Activated naive CD8-positive, alpha-beta T cell treated with anti-CD3 and anti-CD28 coated beads for 36 hours (primary cell): ENCODE data around the gene PRSS57. TPM values are rescaled to one million over a fixed set of nuclear protein-coding genes. Genes with fewer than 3 reads are reported as not detected.
"Not testable (repeated sequence)": the region's sequence is repeated elsewhere in the genome, so short reads cannot be mapped to it uniquely, and the experiment has no call there.

ENCODE experiments used
- DNase-seq: peaks from one replicate; pipeline ENCODE4 v3.0.0; 2021
- H3K27ac Mint-ChIP-seq: one replicate; pipeline ENCODE4 v1.8.0; 2022; ENCODE audit warnings: mild to moderate bottlenecking, moderate library complexity, mixed read lengths
- H3K27me3 Mint-ChIP-seq: one replicate; pipeline ENCODE4 v1.8.0; 2022; ENCODE audit warnings: mild to moderate bottlenecking, mixed read lengths
- H3K36me3 Mint-ChIP-seq: one replicate; pipeline ENCODE4 v1.8.0; 2021; ENCODE audit warnings: mild to moderate bottlenecking, mixed read lengths
- H3K4me1 Mint-ChIP-seq: one replicate; pipeline ENCODE4 v1.8.0; 2021; ENCODE audit warnings: mixed read lengths
- H3K4me3 Mint-ChIP-seq: one replicate; pipeline ENCODE4 v1.8.0; 2022; ENCODE audit warnings: mild to moderate bottlenecking, moderate library complexity, mixed read lengths
- H3K9me3 Mint-ChIP-seq: one replicate; pipeline ENCODE4 v1.8.0; 2022; ENCODE audit warnings: mixed read lengths
- total RNA-seq, 2 experiments: library from RNA; stranded (reverse); gene quantifications; one replicate each; pipeline ENCODE4 v1.2.3, GENCODE V29; 2021

Gene PRSS57
- total RNA-seq = not detected

DNA sequence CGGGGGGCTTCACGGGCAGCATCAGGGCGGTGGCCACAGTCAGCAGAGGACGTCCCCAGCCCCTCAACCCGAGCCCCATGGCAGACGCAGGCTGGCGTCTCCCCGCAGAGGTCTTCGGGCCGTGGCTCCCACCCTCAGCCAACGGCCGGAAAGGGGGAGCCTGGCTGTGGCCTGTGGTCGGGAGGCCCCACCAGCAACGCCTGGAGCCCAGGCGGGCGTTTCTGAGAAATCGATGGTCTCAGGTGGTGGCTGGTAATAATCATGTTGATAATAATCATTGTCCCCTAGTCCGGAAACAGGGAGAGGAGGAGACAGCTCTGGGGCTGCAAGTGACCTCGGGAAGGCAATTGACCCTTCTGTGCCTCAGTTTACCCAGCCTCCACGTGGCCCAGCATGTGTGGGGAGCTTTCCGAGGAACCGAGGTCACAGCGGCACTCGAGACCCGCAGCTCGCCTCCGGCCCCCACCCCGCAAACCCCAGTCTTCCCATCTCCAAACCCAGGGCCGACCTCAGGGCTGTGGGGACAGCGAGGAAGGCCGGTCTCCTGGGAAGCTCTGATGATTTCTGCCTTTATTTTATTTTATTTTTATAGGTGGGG is at the start of gene PRSS57:
TSS of gene PRSS57 (minus strand) at position 101 of the 598 bp plus-strand sequence. CDS start at position 79, 22 bp downstream.
- Mint-ChIP-seq H3K9me3 (no peaks in the 10 kb centered on the region), H3K27ac (no peak within 1 kb of the TSS), H3K4me3 (no peak within 1 kb of the TSS), H3K4me1 (peaks cover 2% of the 10 kb centered on the region), H3K36me3 (no peaks in the 10 kb centered on the region), H3K27me3 (peaks cover 46% of the 10 kb centered on the region)
- DNase-seq = no peak

DNA sequence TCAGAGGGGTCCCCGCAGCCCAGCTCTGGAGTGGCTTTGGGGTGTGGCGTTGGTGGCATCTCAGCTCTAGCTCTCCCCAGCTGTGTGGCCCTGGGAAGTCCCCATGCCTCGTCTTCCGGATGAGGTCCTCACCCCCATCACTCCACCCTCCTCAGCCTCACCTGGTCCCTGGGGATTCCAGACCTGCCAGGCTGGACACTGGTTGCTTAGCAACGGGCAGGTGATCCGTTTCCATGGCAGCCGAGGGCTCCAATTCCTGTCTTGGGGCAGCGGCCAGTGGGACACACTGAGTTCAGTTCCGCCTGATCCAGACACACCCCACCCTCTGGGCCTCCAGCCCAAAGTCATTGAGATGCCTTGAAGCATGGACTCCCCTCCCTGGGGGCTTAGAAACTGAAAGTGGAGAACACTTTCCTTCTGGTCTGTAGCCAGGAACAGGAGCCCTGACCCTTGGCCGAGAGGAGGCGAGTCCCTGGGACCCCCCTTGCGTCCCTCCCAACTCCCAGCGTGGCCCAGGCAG is 48.0 kb upstream of the PRSS57 start:
- Mint-ChIP-seq H3K27ac (no peak overlapping the region), H3K36me3 (no peaks in the 10 kb centered on the region), H3K27me3 (no peaks in the 10 kb centered on the region), H3K4me3 (no peak overlapping the region), H3K4me1 (no peaks in the 10 kb centered on the region), H3K9me3 (peaks cover 3% of the 10 kb centered on the region)
- DNase-seq = no peak

- no peak overlapping the region for H3K27ac Mint-ChIP-seq
- DNase-seq = no peak
- no peak overlapping the region for H3K4me3 Mint-ChIP-seq
- peaks cover 3% of the 10 kb centered on the region for H3K9me3 Mint-ChIP-seq
- H3K27me3 Mint-ChIP-seq = no peaks in the 10 kb centered on the region
- H3K4me1 Mint-ChIP-seq = no peaks in the 10 kb centered on the region
- no peaks in the 10 kb centered on the region for H3K36me3 Mint-ChIP-seq
Observed at GRCh38 chr19:742540-743075, 47.4 kb upstream of the PRSS57 start.

DNA sequence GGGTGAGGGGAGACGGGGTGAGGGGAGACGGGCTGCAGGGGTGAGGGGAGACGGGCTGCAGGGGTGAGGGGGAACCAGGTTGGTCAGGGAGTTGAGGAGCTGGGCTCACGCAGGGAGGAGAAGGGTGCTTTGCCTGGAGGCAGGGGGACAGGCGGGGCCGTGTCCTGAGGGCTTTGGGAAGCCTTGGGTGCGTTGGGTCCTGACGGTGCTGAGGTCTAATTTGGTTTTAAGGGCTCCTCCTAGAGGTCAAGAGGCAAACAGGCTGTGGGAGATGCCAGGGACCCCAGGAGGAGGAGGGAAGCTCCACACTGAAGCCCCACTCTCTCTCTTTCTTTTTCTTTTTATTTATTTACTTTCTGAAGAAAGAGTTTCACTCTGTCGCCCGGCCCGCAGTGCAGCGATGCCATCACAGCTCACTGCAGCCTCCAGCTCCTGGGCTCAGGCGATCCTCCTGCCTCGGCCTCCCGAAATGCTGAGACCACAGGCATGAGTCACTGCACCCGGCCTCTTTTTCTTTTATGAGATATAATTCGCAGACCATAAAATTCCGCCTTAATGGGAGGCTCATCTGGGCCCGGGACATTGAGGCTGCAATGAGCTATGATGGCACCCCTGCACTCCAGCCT is 46.4 kb upstream of the PRSS57 start:
- DNase-seq = no peak
- Mint-ChIP-seq H3K27me3 (peaks cover 4% of the 10 kb centered on the region), H3K36me3 (no peaks in the 10 kb centered on the region), H3K27ac (no peak overlapping the region), H3K9me3 (peaks cover 3% of the 10 kb centered on the region), H3K4me3 (no peak overlapping the region), H3K4me1 (no peaks in the 10 kb centered on the region)

GRCh38 chr19:740816-741505 is 45.7 kb upstream of the PRSS57 start:
- H3K27me3 Mint-ChIP-seq, H3K36me3 Mint-ChIP-seq, H3K4me3 Mint-ChIP-seq, H3K27ac Mint-ChIP-seq, H3K4me1 Mint-ChIP-seq, H3K9me3 Mint-ChIP-seq, DNase-seq: not testable (repeated sequence)

GRCh38 chr19:739998-740715 is 44.9 kb upstream of the PRSS57 start:
- DNase-seq = no peak
- peaks cover 4% of the 10 kb centered on the region for H3K27me3 Mint-ChIP-seq
- H3K4me3 Mint-ChIP-seq = no peak overlapping the region
- no peaks in the 10 kb centered on the region for H3K36me3 Mint-ChIP-seq
- H3K9me3 Mint-ChIP-seq = peaks cover 3% of the 10 kb centered on the region
- H3K27ac Mint-ChIP-seq = no peak overlapping the region
- no peaks in the 10 kb centered on the region for H3K4me1 Mint-ChIP-seq

DNA sequence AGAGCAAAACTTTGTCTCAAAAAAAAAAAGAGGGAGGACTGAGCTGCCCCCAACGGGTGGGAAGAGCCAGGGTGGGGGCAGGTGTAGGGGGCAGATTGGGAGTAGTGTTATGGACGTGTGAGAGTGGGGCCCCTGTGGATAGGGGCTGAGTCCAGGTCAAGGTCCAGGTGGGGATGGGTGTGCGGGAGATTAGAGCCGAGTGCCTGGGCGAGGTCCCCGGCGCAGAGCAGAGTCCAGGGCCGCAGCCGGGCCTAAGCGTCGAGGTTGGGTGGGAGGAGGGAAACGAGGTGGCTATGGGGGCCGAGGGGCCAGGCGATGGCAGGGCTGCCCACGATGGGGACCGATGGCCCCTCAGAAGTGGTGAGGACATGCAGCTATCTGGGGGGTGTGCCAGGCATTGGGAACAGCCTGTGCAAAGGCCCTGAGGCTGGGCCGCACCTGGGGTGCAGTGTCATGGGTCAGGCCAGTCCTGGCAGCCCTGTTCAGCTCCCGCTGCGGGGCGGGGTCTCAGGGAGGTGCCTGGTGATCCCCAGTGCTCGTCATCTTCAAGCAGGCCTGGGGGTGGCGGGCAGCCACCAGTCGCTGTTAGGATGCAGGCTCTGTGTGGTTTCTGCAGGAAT is 43.4 kb upstream of the PRSS57 start:
- Mint-ChIP-seq H3K27ac (no peak overlapping the region), H3K4me1 (peaks cover 4% of the 10 kb centered on the region), H3K36me3 (no peaks in the 10 kb centered on the region), H3K9me3 (peaks cover 1% of the 10 kb centered on the region), H3K4me3 (no peak overlapping the region), H3K27me3 (peaks cover 9% of the 10 kb centered on the region)
- no peak for DNase-seq

GRCh38 chr19:737591-738093 is 42.4 kb upstream of the PRSS57 start:
- Mint-ChIP-seq H3K4me1 (peaks cover 4% of the 10 kb centered on the region), H3K4me3 (no peak overlapping the region), H3K9me3 (no peaks in the 10 kb centered on the region), H3K27ac (no peak overlapping the region), H3K27me3 (peaks cover 9% of the 10 kb centered on the region), H3K36me3 (no peaks in the 10 kb centered on the region)
- peak; percentile 62 for DNase-seq

DNA sequence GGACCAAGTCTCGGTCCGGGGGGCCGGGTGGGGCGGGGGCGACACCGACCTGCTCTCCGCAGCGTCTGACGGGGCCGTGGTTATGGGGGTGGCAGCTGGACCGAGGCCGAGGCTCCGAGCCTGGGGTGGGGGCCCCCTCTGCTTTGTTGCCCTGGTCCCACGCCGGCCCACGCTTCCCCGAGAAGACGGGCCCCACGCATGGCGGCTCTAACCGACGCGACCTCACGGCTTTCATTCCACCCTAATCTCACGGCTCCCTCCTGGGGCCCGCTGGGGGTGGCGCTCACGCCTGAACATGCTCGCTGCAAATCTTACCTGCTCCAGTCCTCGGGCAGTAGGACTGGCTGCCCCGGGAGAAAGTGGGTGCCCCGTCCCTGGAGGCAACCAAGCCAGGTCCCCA is 40.9 kb upstream of the PRSS57 start:
- no peak for DNase-seq
- no peaks in the 10 kb centered on the region for H3K36me3 Mint-ChIP-seq
- no peak overlapping the region for H3K4me3 Mint-ChIP-seq
- no peak overlapping the region for H3K27ac Mint-ChIP-seq
- H3K4me1 Mint-ChIP-seq = peaks cover 6% of the 10 kb centered on the region
- H3K9me3 Mint-ChIP-seq = no peaks in the 10 kb centered on the region
- peaks cover 9% of the 10 kb centered on the region for H3K27me3 Mint-ChIP-seq

DNA sequence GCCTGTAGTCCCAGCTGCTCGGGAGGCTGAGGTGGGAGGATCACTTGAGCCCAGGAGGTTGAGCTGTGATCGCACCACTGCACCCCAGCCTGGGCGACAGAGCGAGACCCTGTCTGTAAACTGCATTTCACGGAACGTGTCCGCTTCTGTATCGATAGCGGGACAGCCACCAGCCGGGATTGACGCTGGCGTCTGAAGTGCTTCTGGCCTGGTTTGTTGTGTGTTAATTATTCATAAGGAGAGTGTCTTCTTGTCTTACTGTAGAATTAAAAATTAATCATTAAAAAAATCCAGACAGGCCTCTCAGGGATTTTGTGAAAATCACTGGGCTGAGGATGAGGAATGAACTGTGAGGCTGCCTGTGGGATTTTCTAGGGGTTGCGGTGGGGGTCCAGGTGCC is 39.5 kb upstream of the PRSS57 start:
- Mint-ChIP-seq H3K4me1 (peaks cover 6% of the 10 kb centered on the region), H3K36me3 (no peaks in the 10 kb centered on the region), H3K9me3 (no peaks in the 10 kb centered on the region), H3K27me3 (peaks cover 9% of the 10 kb centered on the region), H3K27ac (no peak overlapping the region), H3K4me3 (no peak overlapping the region)
- DNase-seq = no peak

DNA sequence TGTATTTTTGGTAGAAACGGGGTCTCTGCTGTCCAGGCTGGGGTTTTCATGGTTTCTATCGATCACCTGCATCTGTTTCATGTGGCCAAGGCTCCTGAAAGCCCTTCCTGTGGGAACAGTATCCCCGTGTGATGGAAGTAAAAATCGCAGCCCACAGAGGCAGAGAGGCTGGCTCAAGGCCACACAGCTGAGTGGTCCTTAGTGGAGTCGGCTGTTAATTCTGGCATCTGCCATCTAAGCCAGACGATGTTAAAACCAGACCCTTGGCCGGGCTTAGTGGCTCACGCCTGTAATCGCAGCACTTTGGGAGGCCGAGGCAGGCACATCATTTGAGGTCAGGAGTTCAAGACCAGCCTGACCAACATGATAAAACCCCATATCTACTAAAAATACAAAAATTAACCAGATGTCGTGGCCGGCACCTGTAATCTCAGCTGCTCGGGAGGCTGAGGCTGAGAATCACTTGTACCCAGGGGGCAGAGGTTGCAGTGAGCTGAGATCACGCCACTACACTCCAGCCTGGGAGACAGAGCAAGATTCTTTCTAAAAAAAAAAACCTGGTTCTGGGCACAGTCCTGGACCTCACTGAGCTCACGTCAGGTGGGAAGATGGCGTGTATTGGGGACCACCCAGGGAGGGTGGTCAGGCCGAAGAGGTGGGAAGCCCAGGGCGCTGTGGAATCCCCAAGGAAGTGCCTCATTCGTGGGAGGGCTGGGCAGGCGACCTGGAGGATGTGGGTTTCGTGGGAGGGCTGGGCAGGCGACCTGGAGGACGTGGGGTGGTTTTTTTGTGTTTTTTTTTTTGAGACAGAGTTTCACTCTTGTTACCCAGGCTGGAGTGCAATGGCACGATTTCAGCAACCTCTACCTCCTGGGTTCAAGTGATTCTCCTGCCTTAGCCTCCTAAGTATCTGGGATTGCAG is 37.2 kb upstream of the PRSS57 start:
- Mint-ChIP-seq H3K4me3 (no peak overlapping the region), H3K27ac (no peak overlapping the region), H3K27me3 (peaks cover 8% of the 10 kb centered on the region), H3K9me3 (no peaks in the 10 kb centered on the region), H3K4me1 (peaks cover 6% of the 10 kb centered on the region), H3K36me3 (no peaks in the 10 kb centered on the region)
- no peak for DNase-seq

- Mint-ChIP-seq H3K4me1 (peaks cover 6% of the 10 kb centered on the region), H3K27ac (no peak overlapping the region), H3K36me3 (no peaks in the 10 kb centered on the region), H3K9me3 (no peaks in the 10 kb centered on the region), H3K4me3 (no peak overlapping the region), H3K27me3 (peaks cover 8% of the 10 kb centered on the region)
- DNase-seq = no peak
Observed at GRCh38 chr19:731000-731399, 35.7 kb upstream of the PRSS57 start.

DNA sequence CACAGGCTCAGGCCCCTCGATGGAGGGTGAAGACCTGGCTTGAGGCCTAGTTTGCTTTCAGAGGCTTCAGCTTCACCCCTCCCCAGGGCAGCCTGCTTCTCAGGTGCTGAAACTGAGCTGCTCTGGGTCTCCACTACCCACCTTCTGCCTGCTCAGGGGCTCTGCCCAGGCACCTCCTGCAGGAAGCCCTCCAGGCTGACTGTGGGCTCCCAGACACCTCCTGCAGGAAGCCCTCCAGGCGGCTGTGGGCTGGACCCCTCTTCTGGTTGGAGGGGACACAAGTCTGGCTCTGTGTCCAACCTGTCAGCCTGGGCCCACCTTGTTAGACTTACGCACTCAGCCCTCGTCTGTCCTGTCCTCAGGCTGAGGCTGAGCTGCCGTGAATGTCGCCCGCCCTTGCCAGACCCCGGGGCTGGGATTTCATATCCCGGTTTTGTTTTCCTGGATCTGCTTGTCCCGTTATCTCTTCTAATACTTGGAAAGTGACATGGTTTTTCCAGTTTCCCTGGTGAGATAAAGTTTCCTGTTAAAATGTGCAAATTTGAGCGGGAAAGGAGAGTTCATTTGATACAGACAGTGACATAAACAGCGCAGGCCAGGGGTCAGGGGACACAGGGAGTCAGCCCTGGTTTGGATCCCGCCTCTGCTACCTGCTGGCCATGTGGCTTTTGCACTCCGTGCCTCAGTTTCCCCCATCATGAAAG is 34.9 kb upstream of the PRSS57 start:
- no peak for DNase-seq
- no peak overlapping the region for H3K27ac Mint-ChIP-seq
- no peaks in the 10 kb centered on the region for H3K36me3 Mint-ChIP-seq
- H3K9me3 Mint-ChIP-seq = no peaks in the 10 kb centered on the region
- peaks cover 8% of the 10 kb centered on the region for H3K27me3 Mint-ChIP-seq
- peaks cover 6% of the 10 kb centered on the region for H3K4me1 Mint-ChIP-seq
- H3K4me3 Mint-ChIP-seq = no peak overlapping the region
